AG09309 (cell line): ENCODE results near the gene TMED1.
"Not testable (repeated sequence)": the region's sequence is repeated elsewhere in the genome, so short reads cannot be mapped to it uniquely, and the experiment has no call there.

Experiments used
- DNase-seq: peaks from one replicate; pipeline ENCODE4 v3.0.0-alpha.2; 2010; ENCODE audit warnings: low read depth
- H3K4me3 ChIP-seq: 2 replicates; pipeline ENCODE4 v1.5.1; 2011; ENCODE audit warnings: mild to moderate bottlenecking, low read depth, low read length, moderate library complexity; ENCODE audit not compliant: control insufficient read depth
- TF ChIP-seq, protein P1 (sequence below): IDR thresholded peaks from 2 replicates; pipeline ENCODE4 v1.5.1; 2011; ENCODE audit warnings: mild to moderate bottlenecking, low read depth, low read length, inconsistent platforms; ENCODE audit not compliant: insufficient read depth, control insufficient read depth; ENCODE audit errors: missing control alignments

The TMED1 gene, protein sequence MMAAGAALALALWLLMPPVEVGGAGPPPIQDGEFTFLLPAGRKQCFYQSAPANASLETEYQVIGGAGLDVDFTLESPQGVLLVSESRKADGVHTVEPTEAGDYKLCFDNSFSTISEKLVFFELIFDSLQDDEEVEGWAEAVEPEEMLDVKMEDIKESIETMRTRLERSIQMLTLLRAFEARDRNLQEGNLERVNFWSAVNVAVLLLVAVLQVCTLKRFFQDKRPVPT

DNA sequence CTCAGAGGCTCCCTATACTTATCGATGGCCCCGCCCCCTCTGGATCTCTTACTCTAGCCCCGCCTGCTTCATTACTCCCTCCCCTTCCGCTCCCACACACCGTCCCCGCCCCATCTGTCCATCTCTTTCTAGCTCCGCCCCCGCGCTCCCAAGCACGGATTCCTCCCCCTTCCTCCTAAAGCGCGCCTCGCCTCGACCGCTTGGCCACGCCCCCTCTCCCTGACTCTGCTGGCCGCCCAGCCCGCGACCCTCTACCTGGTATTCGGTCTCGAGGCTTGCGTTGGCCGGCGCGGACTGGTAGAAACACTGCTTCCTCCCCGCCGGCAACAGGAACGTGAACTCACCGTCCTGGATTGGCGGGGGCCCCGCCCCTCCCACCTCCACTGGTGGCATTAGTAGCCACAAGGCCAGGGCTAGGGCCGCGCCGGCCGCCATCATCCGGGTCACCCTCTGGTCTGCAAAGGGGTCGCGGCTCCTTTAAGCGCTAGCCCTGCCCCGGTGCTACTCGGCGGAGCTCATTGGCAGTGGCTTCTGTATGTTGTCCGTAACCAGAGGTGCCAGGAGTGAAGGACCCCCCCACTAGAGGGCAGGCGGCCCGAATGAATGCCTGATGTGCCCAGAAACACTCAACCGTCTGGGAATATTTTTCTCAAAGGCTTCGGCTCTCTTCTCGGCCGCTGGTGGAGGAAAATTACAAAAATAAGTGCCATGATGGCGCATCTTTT is at the start of gene TMED1:
TSS of gene TMED1 (minus strand) at position 459 of the 725 bp plus-strand sequence. CDS start at position 438, 21 bp downstream.
- peak within 1 kb of the TSS; percentile 84 for H3K4me3 ChIP-seq
- DNase-seq: peak; percentile 94
- TF ChIP-seq, protein P1, sequence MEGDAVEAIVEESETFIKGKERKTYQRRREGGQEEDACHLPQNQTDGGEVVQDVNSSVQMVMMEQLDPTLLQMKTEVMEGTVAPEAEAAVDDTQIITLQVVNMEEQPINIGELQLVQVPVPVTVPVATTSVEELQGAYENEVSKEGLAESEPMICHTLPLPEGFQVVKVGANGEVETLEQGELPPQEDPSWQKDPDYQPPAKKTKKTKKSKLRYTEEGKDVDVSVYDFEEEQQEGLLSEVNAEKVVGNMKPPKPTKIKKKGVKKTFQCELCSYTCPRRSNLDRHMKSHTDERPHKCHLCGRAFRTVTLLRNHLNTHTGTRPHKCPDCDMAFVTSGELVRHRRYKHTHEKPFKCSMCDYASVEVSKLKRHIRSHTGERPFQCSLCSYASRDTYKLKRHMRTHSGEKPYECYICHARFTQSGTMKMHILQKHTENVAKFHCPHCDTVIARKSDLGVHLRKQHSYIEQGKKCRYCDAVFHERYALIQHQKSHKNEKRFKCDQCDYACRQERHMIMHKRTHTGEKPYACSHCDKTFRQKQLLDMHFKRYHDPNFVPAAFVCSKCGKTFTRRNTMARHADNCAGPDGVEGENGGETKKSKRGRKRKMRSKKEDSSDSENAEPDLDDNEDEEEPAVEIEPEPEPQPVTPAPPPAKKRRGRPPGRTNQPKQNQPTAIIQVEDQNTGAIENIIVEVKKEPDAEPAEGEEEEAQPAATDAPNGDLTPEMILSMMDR: no peak

DNA sequence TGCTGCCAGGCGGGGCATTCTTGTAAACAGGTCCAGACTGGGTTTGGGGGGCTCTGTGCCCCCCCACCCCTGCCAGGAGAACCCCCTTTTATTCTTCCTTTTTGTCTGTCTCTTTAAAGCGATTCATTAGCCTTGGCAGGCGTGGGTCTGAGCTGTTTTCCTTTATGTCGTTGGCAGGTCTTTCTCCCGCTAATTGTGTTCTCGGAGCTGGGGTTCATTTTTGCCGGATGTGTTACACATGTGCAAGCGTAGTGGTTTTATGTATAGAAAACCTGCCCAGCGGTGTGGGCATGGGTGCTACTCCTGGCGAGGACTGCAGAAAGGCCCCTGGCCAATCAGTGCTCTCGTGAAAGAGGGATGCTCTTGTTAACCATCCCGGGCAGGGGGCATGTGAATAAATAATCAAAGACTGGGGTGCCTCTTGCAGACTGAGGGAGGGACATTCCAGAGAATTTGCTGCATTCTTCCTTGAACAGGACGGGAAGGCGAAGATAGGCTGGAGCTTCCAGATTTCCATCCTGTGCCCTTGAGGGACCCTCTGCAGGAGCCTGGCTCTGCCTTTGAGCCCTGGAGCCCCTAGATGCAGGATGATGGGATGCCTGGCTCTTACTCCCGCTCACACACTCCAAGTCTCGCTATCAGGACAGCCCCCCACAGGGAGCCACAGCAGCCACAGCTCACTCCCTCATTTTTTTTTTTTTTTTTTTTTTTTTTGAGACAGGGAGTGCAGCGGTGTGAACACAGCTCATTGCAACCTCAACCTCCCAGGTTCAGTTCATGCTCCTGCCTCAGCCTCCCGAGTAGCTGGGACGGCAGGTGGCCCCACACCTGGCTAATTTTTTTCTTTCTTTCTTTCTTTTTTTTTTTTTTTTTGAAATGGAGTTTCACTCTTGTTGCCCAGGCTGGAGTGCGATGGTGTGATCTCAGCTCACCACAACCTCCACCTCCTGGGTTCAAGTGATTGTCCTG is 49.5 kb upstream of the TMED1 start:
- H3K4me3 ChIP-seq: no peak overlapping the region
- DNase-seq: no peak
- TF ChIP-seq, protein P1: no peak

GRCh38 chr19:10884274-10884673 is 48.3 kb upstream of the TMED1 start:
- H3K4me3 ChIP-seq: no peak overlapping the region
- TF ChIP-seq, protein P1: no peak
- no peak for DNase-seq

DNA sequence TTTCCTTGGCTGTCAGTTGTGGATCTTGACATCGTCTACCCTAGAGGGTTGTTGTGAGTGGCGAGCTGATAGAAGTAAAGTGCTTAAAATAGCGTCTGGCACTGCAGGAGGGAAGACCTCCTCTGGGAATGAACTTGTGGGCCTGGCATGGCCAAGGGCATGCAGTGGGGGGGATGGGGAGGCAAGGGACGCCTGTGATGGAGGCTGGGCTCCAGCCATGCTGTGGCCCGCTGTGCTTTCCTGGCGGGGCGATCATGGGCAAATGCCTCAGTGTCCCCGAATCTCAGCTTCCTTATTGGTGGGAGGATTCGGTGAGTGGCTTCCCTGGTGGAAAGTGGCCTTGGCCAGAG is 46.1 kb upstream of the TMED1 start:
- H3K4me3 ChIP-seq: no peak overlapping the region
- no peak for DNase-seq
- TF ChIP-seq, protein P1: no peak

- no peak overlapping the region for H3K4me3 ChIP-seq
- DNase-seq: no peak
- TF ChIP-seq, protein P1: no peak
Observed at GRCh38 chr19:10881403-10882107, 45.5 kb upstream of the TMED1 start.

- no peak for DNase-seq
- TF ChIP-seq, protein P1: no peak
- no peak overlapping the region for H3K4me3 ChIP-seq
Observed at GRCh38 chr19:10878253-10878652, 42.2 kb upstream of the TMED1 start.

- H3K4me3 ChIP-seq, DNase-seq: not testable (repeated sequence)
Observed at GRCh38 chr19:10877608-10878007, 41.6 kb upstream of the TMED1 start.
